ENCODE data around the gene MACROD2.

DNA sequence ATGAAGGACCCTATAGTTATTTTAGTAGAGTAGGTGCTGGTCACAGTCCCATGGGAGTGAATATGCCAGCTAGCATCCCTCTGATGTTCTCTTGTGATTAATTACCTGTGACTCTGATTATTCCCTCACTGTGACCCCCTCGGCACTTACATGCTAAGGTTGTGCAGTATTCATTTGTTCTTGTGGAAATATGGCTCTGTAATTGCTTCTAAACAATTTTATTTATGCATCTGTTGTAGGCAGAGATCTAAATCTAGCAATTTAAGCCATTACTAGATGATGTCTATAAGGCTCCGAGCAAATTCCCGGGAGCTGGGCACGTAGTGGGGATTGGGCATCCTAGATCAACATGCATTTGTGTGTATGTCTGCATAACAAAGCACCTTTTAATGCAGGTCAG lies 1616.2 kb downstream of the MACROD2 start:
- TF ChIP-seq YY1 (IDR thresholded peaks at IDR 0.05; ENCODE audit: insufficient read depth, insufficient read length) (no peak), ZNF274 (IDR thresholded peaks at IDR 0.05; ENCODE audit: low read depth, low read length) (no peak)
